GM06990 (cell line): ENCODE measurements around the gene MAP2K4.
"Not testable (repeated sequence)": the region's sequence is repeated elsewhere in the genome, so short reads cannot be mapped to it uniquely, and the experiment has no call there.

Source experiments
- DNase-seq: peaks from one replicate; pipeline ENCODE4 v3.0.0-alpha.2; 2011; ENCODE audit not compliant: insufficient read length; ENCODE audit errors: extremely low read depth
- H3K27me3 ChIP-seq: replicated peaks from 2 replicates; pipeline ENCODE4 v1.6.0; 2011; ENCODE audit warnings: low read length; ENCODE audit not compliant: control insufficient read depth, insufficient read depth
- H3K36me3 ChIP-seq: 2 replicates; pipeline ENCODE4 v1.5.1; 2011; ENCODE audit warnings: low read length; ENCODE audit not compliant: control insufficient read depth, insufficient read depth
- H3K4me3 ChIP-seq: replicated peaks from 2 replicates; pipeline ENCODE4 v1.5.1; 2011; ENCODE audit warnings: low read depth, mild to moderate bottlenecking, control low read depth, low read length
- TF ChIP-seq, protein P1 (sequence below): IDR thresholded peaks from 2 replicates; pipeline ENCODE4 v1.5.1; 2011; ENCODE audit warnings: low read length, control low read depth, mild to moderate bottlenecking, inconsistent platforms; ENCODE audit not compliant: insufficient read depth, poor library complexity, severe bottlenecking

Gene MAP2K4

DNA sequence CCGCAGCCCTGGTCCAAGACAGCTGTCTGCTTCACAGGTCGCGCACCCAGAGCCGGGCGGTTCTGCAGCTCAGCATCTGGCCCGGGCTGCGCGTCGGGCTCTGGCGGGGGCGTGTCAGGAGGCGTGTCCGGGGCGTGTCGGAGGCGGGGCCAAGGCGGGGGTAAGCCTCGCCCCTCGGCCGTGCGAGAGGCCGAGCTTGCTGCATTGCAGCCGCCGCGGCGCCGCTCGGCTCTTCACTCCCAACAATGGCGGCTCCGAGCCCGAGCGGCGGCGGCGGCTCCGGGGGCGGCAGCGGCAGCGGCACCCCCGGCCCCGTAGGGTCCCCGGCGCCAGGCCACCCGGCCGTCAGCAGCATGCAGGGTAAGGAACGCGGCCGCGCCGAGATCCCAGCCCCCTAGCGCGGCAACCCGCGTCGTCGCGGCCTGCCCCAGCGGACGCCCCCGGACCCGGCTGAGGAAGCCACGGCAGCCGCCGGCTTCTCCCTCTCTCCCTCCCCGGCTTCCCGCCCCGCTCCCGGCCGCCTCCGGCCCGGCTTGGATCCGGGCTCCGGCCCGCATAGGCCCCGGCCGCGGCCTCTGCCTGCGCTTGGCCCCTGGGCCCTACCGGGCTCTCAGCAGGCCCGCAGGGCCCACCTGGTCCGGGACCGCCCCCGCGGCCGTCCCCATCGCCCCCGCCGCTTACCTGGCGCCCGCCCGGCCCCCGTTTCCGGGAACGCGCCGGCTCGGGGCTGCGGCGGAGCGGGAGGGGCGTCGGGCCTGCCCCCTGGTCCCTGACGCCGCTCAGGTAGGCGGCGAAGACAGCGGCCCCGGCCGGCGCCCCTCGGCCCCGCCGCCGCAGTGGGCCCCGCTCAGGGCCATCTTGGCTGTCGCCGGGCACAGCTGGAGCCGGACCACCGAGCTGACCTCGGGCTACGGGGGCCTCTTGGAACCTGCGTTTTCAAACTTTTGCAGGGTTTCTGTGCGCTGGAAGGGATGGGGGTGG lies at the start of gene MAP2K4:
MAP2K4 (plus strand) TSS at position 236 of the 981 bp plus-strand sequence; CDS start at position 246, 10 bp downstream.
- Histone ChIP-seq H3K36me3 (no peaks in the 10 kb centered on the region), H3K27me3 (no peaks in the 10 kb centered on the region), H3K4me3 (peak within 1 kb of the TSS; percentile 80)
- TF ChIP-seq, protein P1, sequence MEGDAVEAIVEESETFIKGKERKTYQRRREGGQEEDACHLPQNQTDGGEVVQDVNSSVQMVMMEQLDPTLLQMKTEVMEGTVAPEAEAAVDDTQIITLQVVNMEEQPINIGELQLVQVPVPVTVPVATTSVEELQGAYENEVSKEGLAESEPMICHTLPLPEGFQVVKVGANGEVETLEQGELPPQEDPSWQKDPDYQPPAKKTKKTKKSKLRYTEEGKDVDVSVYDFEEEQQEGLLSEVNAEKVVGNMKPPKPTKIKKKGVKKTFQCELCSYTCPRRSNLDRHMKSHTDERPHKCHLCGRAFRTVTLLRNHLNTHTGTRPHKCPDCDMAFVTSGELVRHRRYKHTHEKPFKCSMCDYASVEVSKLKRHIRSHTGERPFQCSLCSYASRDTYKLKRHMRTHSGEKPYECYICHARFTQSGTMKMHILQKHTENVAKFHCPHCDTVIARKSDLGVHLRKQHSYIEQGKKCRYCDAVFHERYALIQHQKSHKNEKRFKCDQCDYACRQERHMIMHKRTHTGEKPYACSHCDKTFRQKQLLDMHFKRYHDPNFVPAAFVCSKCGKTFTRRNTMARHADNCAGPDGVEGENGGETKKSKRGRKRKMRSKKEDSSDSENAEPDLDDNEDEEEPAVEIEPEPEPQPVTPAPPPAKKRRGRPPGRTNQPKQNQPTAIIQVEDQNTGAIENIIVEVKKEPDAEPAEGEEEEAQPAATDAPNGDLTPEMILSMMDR = no peak
- peak; percentile 92 for DNase-seq

DNA sequence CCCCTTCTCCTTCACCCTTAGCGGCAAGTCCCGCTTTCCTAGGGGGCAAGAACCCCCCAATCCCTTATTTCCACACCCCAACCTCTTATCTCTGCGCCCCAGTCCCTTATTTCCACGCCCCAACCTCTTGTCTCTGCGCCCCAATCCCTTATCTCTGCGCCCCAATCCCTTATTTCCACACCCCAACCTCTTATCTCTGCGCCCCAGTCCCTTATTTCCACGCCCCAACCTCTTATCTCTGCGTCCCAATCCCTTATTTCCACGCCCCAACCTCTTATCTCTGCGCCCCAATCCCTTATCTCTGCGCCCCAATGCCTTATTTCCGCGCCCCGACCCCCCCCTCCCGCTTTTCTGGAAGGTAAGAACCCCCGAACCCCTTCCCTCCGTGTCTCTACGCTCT lies 47.9 kb upstream of the MAP2K4 start:
- not testable (repeated sequence) for H3K4me3 ChIP-seq, H3K36me3 ChIP-seq, H3K27me3 ChIP-seq, DNase-seq

DNA sequence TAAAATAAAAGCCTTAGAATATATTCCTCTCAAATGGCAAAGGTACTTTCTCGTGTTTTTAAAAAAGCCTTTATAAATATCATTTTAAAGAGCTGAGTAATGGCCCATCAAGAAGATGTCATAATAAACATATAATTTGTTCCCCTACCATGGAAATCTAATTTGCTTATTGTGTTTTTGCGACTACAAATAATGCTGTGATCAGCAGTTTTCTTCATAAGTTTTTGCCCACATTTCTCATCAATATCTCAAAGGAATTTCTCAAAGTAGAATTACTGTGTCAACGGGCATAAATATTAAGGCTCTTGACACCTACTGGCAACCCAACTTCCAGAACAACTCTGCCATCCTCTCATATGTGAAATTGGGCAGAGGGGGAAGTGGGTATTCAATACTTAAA lies 40.9 kb upstream of the MAP2K4 start:
- no peak for DNase-seq
- Histone ChIP-seq H3K4me3 (no peak overlapping the region), H3K27me3 (no peaks in the 10 kb centered on the region), H3K36me3 (peaks cover 7% of the 10 kb centered on the region)
- TF ChIP-seq, protein P1 = no peak

DNA sequence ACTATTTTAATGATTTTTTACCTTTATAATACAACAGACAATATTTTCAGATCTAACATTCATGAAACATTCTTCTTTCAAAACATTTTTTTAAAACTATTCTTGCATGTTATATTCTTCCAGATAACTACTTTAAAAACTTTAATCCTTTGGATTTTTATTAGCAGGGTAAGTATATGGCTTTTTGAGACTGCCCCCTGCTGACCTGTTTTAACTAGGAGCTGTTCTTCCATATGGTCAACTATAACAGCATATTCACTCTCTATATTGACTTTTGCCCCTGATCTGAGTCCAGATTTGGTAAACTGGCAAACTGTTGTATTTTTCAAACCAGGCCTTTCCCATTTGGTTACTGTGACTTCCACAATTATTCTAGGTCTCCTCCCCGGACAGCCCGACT lies 39.9 kb upstream of the MAP2K4 start:
- Histone ChIP-seq H3K36me3 (peaks cover 7% of the 10 kb centered on the region), H3K4me3 (no peak overlapping the region), H3K27me3 (no peaks in the 10 kb centered on the region)
- no peak for DNase-seq
- TF ChIP-seq, protein P1 = peak; percentile 21

DNA sequence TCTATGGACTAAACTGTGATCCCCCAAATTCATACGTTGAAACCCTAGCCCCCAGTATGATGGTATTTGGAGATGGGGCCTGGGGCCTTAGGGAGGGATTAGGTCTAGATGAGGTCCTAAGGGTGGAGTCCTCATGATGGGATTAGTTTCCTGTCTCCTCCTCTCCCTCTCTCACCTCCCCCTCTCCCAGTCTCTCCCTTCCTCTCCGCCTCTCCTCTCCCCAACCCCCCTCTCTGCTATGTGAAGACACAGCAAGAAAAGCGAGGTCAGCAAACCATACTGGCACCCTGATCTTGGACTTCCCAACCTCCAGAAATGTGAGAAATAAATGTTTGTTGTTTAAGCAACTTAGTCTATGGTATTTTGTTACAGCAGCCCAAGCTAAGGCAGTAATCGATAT lies 38.8 kb upstream of the MAP2K4 start:
- DNase-seq = no peak
- TF ChIP-seq, protein P1 = no peak
- H3K27me3 ChIP-seq = no peaks in the 10 kb centered on the region
- no peak overlapping the region for H3K4me3 ChIP-seq
- H3K36me3 ChIP-seq = peaks cover 7% of the 10 kb centered on the region

DNA sequence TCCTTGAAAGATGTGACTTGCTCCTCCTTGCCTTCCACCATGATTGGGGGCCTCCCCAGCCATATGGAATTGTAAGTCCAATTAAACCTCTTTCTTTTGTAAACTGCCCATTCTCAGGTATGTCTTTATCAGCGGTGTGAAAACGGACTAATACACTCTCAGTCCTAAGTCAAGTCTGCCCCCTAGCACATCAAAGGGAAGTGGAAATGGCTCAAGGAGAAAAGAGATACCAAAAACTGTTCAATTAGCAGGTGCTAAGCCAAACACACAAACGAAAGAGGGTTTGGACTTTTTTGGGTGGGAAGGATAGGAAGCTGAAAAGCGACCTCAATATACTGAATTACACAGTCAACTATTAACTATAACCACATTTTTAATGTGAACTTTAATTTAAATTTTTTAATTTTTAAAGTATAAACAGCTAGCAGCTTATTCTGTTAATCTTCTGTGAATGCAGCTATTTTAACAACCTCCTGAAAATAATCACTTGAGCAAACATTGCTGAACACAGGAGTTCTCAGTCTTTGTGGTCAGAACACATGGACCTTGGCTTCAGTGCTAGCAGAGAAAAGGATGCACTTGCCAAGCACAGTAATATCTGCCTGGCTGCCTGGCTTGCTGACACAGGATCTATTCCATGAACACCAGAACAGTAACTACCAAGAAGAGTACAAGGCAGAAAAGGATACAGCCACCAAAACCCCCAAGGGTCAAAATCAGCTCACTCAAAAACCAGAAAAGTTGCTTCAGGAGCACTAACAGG lies 34.3 kb upstream of the MAP2K4 start:
- Histone ChIP-seq H3K27me3 (no peaks in the 10 kb centered on the region), H3K36me3 (peaks cover 7% of the 10 kb centered on the region), H3K4me3 (no peak overlapping the region)
- DNase-seq = no peak
- TF ChIP-seq, protein P1 = no peak
